PFSK-1 (cell line): Measurements from ENCODE around the gene ERBB2.

Experiments
- FOXP2 ChIP-seq: optimal IDR thresholded peaks from 2 replicates; pipeline ENCODE3; 2011; ENCODE audit warnings: borderline replicate concordance, control low read depth, inconsistent platforms; ENCODE audit not compliant: insufficient read depth; ENCODE audit errors: extremely low read length, extremely low read depth
- POLR2AphosphoS5 ChIP-seq: IDR thresholded peaks from 2 replicates; pipeline ENCODE4 v1.6.1; 2012; ENCODE audit warnings: low read depth, mild to moderate bottlenecking, control low read depth, low read length, moderate library complexity
- SIN3A ChIP-seq: IDR thresholded peaks from 2 replicates; pipeline ENCODE4 v1.6.1; 2012; ENCODE audit warnings: mild to moderate bottlenecking, low read length, moderate library complexity, borderline replicate concordance; ENCODE audit not compliant: insufficient read depth
- TAF1 ChIP-seq: IDR thresholded peaks from 2 replicates; pipeline ENCODE4 v1.6.1; 2012; ENCODE audit warnings: low read length, control low read depth, borderline replicate concordance; ENCODE audit not compliant: insufficient read depth
- TF ChIP-seq, protein P1 (sequence below), 2 experiments: IDR thresholded peaks; 2 replicates each; pipeline versions ENCODE4 v1.6.1 to v1.8.0; 2011 to 2012; ENCODE audit warnings: low read depth in 2 of 2, low read length in 2 of 2, control low read depth in 1 of 2, inconsistent platforms in 1 of 2, mild to moderate bottlenecking in 1 of 2, moderate library complexity in 1 of 2; ENCODE audit not compliant: insufficient read depth in 1 of 2

- TF ChIP-seq POLR2AphosphoS5 (no peak), SIN3A (no peak), FOXP2 (no peak), TAF1 (no peak)
- TF ChIP-seq, protein P1, sequence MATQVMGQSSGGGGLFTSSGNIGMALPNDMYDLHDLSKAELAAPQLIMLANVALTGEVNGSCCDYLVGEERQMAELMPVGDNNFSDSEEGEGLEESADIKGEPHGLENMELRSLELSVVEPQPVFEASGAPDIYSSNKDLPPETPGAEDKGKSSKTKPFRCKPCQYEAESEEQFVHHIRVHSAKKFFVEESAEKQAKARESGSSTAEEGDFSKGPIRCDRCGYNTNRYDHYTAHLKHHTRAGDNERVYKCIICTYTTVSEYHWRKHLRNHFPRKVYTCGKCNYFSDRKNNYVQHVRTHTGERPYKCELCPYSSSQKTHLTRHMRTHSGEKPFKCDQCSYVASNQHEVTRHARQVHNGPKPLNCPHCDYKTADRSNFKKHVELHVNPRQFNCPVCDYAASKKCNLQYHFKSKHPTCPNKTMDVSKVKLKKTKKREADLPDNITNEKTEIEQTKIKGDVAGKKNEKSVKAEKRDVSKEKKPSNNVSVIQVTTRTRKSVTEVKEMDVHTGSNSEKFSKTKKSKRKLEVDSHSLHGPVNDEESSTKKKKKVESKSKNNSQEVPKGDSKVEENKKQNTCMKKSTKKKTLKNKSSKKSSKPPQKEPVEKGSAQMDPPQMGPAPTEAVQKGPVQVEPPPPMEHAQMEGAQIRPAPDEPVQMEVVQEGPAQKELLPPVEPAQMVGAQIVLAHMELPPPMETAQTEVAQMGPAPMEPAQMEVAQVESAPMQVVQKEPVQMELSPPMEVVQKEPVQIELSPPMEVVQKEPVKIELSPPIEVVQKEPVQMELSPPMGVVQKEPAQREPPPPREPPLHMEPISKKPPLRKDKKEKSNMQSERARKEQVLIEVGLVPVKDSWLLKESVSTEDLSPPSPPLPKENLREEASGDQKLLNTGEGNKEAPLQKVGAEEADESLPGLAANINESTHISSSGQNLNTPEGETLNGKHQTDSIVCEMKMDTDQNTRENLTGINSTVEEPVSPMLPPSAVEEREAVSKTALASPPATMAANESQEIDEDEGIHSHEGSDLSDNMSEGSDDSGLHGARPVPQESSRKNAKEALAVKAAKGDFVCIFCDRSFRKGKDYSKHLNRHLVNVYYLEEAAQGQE (IDR thresholded peaks at IDR 0.05; ENCODE audit: insufficient read depth in 1 of 2, low read depth in 2 of 2, low read length in 2 of 2) = no peak
Measured at GRCh38 chr17:39751016-39751543, 51.2 kb downstream of the ERBB2 start.
